Measurements from ENCODE around the gene NUAK2.

The NUAK2 gene

DNA sequence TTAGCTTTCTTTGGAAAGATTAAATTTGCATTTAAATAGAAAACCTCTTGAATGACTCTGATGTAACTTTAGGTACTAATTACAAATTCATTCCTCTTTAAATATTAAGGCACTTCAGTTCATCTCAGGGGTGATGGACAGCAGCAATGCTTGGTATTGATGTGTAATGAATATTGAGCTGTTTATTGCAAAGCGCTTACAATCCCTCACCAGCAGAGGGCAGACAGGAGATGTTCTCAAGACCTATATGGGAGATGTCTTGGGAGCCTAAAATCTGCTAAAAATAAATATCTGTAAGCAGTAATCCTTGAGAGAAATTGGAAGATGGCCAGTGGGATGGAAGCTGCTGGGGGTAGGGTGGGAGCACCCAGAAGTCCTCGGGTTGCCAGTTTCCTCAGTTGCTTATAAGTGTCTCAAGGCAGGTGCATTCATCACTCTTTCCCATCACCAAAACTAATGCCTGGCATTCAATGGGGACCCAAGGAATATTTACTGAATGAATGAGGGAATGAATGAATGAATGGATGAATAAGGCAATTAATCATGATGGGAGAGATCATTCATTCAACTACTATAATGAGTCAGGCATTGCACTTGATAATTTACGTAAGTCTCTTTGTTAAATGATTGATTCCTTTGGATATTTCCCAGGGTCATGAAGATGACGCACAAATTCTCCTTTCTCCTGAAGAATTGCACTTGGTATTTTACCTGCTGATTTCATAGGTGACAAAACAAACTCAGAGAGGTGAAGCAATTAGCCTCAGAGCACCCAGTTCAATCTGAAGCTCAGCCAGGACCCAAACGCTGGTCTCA, 32.9 kb upstream of the NUAK2 start:
- Histone ChIP-seq H3K36me3 (ENCODE audit: insufficient read depth, low read length) (no peaks in the 10 kb centered on the region), H3K27me3 (ENCODE audit: insufficient read depth, low read length) (no peaks in the 10 kb centered on the region), H2AFZ (ENCODE audit: low read depth, low read length) (no peak overlapping the region), H3K4me3 (ENCODE audit: low read length) (no peak overlapping the region), H3K4me1 (ENCODE audit: insufficient read depth, low read length) (peaks cover 66% of the 10 kb centered on the region), H3K9me3 (ENCODE audit: low read length) (no peaks in the 10 kb centered on the region)

- H2AFZ ChIP-seq (ENCODE audit: low read depth, low read length), result no peak overlapping the region
- no peak overlapping the region for H3K4me3 ChIP-seq (ENCODE audit: low read length)
- no peaks in the 10 kb centered on the region for H3K36me3 ChIP-seq (ENCODE audit: insufficient read depth, low read length)
- peaks cover 70% of the 10 kb centered on the region for H3K4me1 ChIP-seq (ENCODE audit: insufficient read depth, low read length)
- no peaks in the 10 kb centered on the region for H3K9me3 ChIP-seq (ENCODE audit: low read length)
- no peaks in the 10 kb centered on the region for H3K27me3 ChIP-seq (ENCODE audit: insufficient read depth, low read length)
Measured at GRCh38 chr1:205353612-205354011, 32.1 kb upstream of the NUAK2 start.

GRCh38 chr1:205353191-205353590, 31.6 kb upstream of the NUAK2 start:
- no peak overlapping the region for H2AFZ ChIP-seq (ENCODE audit: low read depth, low read length)
- peaks cover 70% of the 10 kb centered on the region for H3K4me1 ChIP-seq (ENCODE audit: insufficient read depth, low read length)
- H3K36me3 ChIP-seq (ENCODE audit: insufficient read depth, low read length), result no peaks in the 10 kb centered on the region
- H3K27me3 ChIP-seq (ENCODE audit: insufficient read depth, low read length), result no peaks in the 10 kb centered on the region
- no peaks in the 10 kb centered on the region for H3K9me3 ChIP-seq (ENCODE audit: low read length)
- no peak overlapping the region for H3K4me3 ChIP-seq (ENCODE audit: low read length)

DNA sequence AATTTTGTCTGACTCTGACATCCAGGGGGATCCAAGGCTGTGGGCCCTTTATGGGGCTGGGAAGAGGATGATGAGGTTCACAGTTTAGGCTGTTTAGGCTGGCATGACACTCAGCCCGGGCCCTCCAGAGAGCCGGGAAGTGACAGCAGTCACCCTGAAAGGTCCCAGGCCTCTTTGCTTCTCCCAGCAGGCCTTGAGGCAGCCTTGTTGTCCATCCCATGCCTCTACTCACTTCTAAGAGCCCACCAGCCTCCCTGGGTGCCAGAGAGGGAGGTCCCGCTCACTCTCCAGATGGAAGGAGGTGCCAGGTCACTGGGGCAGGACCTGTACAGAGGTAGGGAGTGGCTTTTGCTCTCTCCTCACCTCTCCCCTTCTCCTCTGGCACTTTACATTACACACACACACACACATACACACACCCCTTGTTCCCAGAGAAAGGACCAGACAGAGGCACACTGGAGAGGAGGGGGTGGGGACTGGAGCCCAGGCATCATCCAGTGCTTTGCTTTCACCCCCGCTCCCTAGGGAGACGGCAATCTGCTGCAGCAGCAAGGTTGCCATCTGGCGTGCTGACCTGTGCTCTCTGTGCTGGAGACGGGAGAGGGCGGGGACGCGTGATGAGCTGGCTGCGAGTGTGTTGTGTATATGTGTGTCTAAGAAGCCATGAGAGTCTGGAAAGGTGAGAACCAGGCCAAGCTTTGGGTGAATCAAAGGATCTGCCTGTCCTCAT, 30.6 kb upstream of the NUAK2 start:
- Histone ChIP-seq H3K27me3 (ENCODE audit: insufficient read depth, low read length) (no peaks in the 10 kb centered on the region), H3K4me3 (ENCODE audit: low read length) (no peak overlapping the region), H3K4me1 (ENCODE audit: insufficient read depth, low read length) (peaks cover 67% of the 10 kb centered on the region), H3K36me3 (ENCODE audit: insufficient read depth, low read length) (no peaks in the 10 kb centered on the region), H3K9me3 (ENCODE audit: low read length) (no peaks in the 10 kb centered on the region), H2AFZ (ENCODE audit: low read depth, low read length) (no peak overlapping the region)

- Histone ChIP-seq H3K4me1 (ENCODE audit: insufficient read depth, low read length) (peaks cover 54% of the 10 kb centered on the region), H3K9me3 (ENCODE audit: low read length) (no peaks in the 10 kb centered on the region), H3K36me3 (ENCODE audit: insufficient read depth, low read length) (no peaks in the 10 kb centered on the region), H3K4me3 (ENCODE audit: low read length) (no peak overlapping the region), H2AFZ (ENCODE audit: low read depth, low read length) (no peak overlapping the region), H3K27me3 (ENCODE audit: insufficient read depth, low read length) (no peaks in the 10 kb centered on the region)
Measured at GRCh38 chr1:205350691-205351141, 29.2 kb upstream of the NUAK2 start.

- peaks cover 48% of the 10 kb centered on the region for H3K4me1 ChIP-seq (ENCODE audit: insufficient read depth, low read length)
- no peak overlapping the region for H3K4me3 ChIP-seq (ENCODE audit: low read length)
- no peaks in the 10 kb centered on the region for H3K36me3 ChIP-seq (ENCODE audit: insufficient read depth, low read length)
- no peaks in the 10 kb centered on the region for H3K9me3 ChIP-seq (ENCODE audit: low read length)
- no peaks in the 10 kb centered on the region for H3K27me3 ChIP-seq (ENCODE audit: insufficient read depth, low read length)
- no peak overlapping the region for H2AFZ ChIP-seq (ENCODE audit: low read depth, low read length)
Measured at GRCh38 chr1:205350124-205350523, 28.6 kb upstream of the NUAK2 start.

DNA sequence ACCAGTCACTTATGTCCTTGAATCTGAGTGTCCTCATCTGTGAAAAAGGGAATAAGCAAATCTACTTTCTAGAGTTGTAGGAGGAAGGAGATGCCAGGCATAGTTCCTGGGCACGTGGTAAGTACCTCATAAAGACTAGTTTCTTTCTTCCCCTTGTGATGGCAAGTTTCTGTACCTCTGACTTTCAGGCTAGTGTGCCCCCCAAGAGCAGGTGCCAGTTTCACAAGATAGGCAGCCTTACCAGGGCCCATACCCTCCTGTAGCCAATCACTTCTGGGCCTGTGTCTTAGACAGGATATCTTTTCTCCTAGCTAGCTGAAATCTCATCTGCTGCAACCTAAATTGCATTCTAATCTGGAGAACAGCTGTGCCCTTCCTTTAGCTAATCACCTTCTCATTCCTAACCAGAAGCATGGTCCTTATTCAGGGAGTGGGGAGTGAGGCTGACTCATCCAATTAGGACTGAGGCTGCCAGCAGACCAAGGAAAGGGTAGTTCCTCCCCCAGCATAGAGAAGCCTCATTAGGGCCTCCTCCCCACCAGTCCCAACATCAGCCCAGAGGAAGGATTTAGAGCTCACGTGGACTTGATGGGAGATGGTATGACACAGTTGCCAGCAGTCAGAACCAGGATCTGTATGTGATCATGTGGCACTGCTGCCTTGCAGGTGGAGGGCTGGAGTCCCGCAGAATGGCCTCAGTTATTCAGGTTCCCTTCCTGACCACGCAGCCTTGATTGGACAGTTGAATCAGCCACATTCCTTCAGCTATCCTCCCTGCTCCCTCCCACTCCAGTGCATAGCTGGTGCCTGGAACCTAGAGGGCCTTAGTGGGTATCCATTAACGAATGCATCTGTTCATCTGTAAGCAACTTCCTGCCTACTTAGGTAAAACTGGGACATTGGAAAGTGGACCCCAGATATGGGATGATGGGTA, 27.3 kb upstream of the NUAK2 start:
- H3K4me1 ChIP-seq (ENCODE audit: insufficient read depth, low read length), result peaks cover 42% of the 10 kb centered on the region

GRCh38 chr1:205346956-205347574, 25.5 kb upstream of the NUAK2 start:
- no peaks in the 10 kb centered on the region for H3K9me3 ChIP-seq (ENCODE audit: low read length)
- H2AFZ ChIP-seq (ENCODE audit: low read depth, low read length), result no peak overlapping the region
- peaks cover 16% of the 10 kb centered on the region for H3K27me3 ChIP-seq (ENCODE audit: insufficient read depth, low read length)
- H3K4me1 ChIP-seq (ENCODE audit: insufficient read depth, low read length), result peaks cover 32% of the 10 kb centered on the region
- H3K4me3 ChIP-seq (ENCODE audit: low read length), result no peak overlapping the region
- H3K36me3 ChIP-seq (ENCODE audit: insufficient read depth, low read length), result no peaks in the 10 kb centered on the region

More for the DNA sequence above, 27.3 kb upstream of the NUAK2 start:
- no peak overlapping the region for H2AFZ ChIP-seq (ENCODE audit: low read depth, low read length)
- H3K9me3 ChIP-seq (ENCODE audit: low read length), result no peaks in the 10 kb centered on the region
- no peak overlapping the region for H3K4me3 ChIP-seq (ENCODE audit: low read length)
- peaks cover 10% of the 10 kb centered on the region for H3K27me3 ChIP-seq (ENCODE audit: insufficient read depth, low read length)
- H3K36me3 ChIP-seq (ENCODE audit: insufficient read depth, low read length), result no peaks in the 10 kb centered on the region

GRCh38 chr1:205345761-205346160, 24.2 kb upstream of the NUAK2 start:
- H2AFZ ChIP-seq (ENCODE audit: low read depth, low read length), result no peak overlapping the region
- H3K4me1 ChIP-seq (ENCODE audit: insufficient read depth, low read length), result peaks cover 23% of the 10 kb centered on the region
- H3K27me3 ChIP-seq (ENCODE audit: insufficient read depth, low read length), result peaks cover 16% of the 10 kb centered on the region
- no peak overlapping the region for H3K4me3 ChIP-seq (ENCODE audit: low read length)
- H3K9me3 ChIP-seq (ENCODE audit: low read length), result no peaks in the 10 kb centered on the region
- no peaks in the 10 kb centered on the region for H3K36me3 ChIP-seq (ENCODE audit: insufficient read depth, low read length)

- Histone ChIP-seq H3K4me3 (ENCODE audit: low read length) (peak overlapping the region; percentile 34), H3K4me1 (ENCODE audit: insufficient read depth, low read length) (peaks cover 11% of the 10 kb centered on the region), H3K9me3 (ENCODE audit: low read length) (peaks cover 3% of the 10 kb centered on the region), H2AFZ (ENCODE audit: low read depth, low read length) (peak overlapping the region; percentile 41), H3K36me3 (ENCODE audit: insufficient read depth, low read length) (no peaks in the 10 kb centered on the region), H3K27me3 (ENCODE audit: insufficient read depth, low read length) (peaks cover 16% of the 10 kb centered on the region)
Measured at GRCh38 chr1:205344066-205344928, 22.8 kb upstream of the NUAK2 start.

GRCh38 chr1:205343431-205344065, 22.0 kb upstream of the NUAK2 start:
- Histone ChIP-seq H3K9me3 (ENCODE audit: low read length) (peaks cover 5% of the 10 kb centered on the region), H3K4me3 (ENCODE audit: low read length) (peak overlapping the region; percentile 5), H3K36me3 (ENCODE audit: insufficient read depth, low read length) (no peaks in the 10 kb centered on the region), H3K4me1 (ENCODE audit: insufficient read depth, low read length) (peaks cover 7% of the 10 kb centered on the region), H2AFZ (ENCODE audit: low read depth, low read length) (peak overlapping the region; percentile 41), H3K27me3 (ENCODE audit: insufficient read depth, low read length) (peaks cover 16% of the 10 kb centered on the region)

Measured in neuron (in vitro differentiated cells).